NCI-H524 treated with DMSO at 0.1 percent for 48 hours (cell line): ENCODE data around the gene LDB3.

ENCODE experiments used
- DNase-seq: peaks from one replicate; lab custom pipeline; 2025; lab: John Stamatoyannopoulos, UW

LDB3 gene

DNA sequence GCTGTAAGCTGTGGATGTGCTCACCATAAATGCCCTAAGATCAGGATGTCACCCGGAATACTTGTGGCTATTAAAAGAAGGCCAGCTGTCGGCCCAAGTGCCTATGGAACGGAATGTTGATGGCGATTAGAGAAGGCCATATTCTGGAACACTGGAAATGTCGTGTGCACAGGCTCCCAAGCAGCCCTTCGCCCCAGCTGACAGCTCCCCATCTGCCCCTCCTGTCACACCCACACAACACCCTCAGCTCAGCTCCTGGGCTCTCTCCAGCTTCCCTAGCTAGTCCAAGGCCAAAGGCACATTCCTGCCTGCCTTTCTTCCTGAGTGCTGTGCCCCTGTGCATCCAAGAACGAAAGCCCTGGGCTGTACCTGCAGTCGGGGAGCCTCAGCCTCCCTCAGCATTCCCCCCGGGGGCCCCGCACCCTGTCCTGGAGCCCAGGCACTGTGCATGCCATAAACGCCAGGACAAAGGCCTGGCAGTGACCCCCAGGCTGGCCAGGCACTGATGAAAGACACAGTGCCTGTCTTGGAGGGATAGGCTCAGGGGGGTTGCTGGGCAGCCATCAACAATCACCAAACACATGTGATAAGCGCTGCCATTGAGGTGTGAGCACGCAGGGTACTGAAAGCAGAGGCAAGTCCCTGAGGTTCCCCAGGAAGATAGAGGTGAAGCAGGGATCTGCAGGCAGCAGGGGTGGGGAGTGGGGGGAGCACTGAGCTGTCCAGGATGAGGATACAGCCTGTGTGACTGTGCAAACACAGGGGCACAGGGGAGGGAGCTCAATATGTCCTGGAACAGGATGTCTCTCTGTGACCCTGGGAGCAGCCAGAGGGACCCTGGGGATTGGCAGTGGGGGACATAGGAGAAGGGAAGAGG, 3.7 kb upstream of the LDB3 start:
- no peak for DNase-seq

DNA sequence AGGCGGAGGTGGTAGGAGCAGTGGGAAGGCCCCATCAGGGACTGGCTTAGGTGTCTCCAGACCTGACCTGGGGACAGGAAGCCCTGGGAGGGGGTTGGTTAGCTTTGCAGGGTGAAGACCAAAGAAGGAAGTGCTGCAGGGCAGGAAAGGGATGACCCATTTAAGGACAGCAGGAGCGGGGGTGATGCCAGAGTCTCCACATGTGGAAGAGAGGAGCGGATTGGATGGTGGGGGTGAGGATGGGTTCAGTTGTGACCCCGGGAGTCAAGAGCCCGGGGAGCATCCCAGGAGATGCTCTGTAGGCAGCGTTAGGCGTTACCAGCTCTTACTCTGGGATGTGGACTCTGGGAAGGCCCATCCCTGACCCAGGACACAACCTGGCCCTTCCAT, 3.1 kb upstream of the LDB3 start:
- DNase-seq = no peak

DNA sequence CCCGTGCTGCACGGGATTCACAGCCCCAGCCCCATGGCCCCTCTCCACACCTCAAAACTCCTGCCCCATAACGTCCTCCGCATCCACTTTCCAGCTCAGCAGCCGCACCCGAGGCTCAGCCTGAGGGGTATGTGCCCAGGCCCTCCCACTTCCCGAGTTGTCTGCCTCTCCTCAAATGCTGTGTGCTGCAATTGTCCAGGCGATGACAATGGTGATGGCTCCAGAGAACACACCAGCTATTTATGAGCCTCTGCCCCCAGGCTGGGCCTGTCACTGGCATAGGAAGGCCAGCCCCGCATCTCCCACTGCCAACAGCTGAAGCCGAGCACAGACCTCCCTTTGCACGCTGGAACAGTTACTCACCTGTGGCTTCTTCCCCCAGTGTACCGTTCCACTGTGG, 2.4 kb upstream of the LDB3 start:
- DNase-seq = no peak

DNA sequence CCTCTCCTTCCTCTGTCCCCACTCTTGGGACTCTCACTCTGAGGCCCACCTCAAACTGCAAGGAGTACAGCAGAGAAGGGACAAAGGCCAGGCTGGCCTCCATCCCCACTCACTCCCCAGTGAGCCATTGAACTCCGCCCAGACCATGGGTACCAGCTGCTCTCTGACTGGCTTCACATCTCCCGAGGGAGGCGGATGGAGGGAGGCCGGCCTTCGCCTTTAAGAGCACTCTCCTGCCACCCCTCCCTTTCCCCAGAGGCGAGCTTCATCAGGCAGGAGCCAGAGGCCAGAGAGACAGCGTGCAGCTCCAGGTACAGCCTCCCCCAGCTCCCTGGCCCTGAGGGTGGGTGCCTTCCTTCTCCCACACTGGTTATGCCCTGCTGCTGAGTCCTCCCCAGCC, 1.8 kb upstream of the LDB3 start:
- peak; percentile 2 for DNase-seq

DNA sequence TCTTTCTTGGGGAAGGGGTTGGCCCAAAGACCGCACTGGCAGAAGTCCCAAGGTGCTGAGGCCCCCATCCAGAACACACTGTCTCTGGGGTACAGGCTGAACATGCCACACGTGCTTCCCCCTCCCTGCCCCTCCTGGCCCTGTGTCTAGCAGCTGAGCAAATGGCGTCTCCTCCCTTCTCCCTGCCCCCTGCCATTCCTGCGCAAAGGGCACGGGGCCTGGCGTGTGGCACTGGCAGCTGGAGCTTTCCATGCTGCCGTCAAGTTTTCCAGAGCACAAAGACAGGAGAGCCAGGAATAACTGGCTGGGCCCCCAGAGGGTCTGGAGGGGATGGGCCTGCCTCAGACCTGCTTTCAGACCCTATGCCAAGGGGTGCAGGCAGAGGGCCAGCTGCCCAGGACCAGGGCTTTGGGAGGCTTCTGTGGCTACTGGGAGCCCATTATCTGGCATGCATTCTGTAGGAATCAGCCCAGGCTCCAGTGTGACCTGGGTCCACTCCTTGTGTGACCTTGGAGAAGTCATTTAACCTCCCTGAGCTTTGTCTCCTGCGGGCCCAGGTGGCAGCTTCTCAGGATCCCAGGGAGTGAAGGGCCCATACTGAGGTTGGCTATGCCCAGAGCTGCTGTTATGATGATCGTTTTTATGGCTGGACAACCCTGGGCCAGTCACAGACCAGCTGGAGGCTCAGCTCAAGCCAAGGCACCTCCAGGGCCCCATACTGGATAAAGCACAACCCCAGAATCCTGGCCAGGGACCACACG, 710 bp upstream of the LDB3 start:
- no peak for DNase-seq

DNA sequence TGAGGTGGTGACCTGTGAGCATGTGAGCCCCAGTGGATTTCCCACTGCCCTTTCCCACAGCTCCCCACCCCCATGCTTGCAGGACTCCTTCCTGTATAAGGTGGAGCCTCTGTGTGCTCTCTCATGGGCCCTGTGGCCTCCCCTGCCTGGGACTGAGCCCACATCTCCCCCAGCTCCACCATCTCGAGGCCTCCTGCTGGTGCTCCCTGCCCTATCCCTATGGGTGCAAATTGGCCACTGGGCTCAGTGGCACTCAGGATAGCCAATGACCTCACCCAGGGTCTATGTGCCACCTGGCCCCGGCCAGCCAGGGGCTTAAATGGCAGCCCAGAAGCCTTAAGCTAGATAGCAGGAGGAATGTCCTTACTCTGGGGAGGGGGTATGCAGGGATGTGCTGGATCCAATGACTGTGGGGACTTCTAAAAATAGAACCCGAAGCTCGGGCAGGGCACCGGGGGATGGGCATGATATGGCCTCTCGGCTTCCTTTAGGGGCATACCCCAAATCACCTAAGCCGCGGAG, 2.0 kb downstream of the LDB3 start:
- no peak for DNase-seq

DNA sequence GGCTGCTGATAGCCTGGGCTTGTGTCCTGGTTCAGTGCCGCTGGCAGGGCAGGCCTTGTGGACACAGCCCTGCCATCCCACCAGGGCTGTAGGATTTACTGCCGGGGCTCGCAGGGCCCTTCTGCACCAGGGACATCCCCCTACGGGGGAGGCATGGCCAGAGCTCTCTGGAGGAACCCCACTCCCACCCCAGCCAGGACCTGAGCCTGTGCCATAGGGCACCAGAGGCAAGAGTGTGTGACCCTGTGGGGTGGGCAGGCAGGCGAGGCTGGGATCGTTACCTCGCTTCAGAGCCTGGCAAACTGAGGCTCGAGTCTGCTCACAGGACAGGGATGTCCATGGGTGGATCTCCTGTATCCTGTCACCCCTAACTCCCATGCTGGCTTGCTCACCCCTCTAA, 2.6 kb downstream of the LDB3 start:
- DNase-seq = no peak

DNA sequence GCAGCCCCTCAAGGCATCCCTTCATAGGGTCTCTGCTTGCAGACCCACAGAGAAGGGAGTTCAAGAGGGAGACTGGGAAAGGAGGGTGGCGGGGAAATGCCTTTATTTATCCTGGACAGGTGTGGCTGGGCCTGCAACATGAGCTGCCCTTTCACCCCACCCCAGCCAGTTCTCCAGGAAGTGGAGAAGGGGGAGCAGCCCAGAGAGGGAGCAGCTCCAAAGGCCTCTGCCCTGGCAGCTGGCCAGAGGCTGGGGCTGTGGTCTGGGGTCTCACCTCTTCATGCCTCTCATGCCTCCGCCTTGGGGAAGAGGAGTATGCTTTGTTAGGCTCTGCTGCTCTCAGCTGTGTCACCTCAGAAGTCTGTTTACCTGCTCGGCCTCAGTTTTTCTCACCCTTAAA, 3.1 kb downstream of the LDB3 start:
- no peak for DNase-seq

DNA sequence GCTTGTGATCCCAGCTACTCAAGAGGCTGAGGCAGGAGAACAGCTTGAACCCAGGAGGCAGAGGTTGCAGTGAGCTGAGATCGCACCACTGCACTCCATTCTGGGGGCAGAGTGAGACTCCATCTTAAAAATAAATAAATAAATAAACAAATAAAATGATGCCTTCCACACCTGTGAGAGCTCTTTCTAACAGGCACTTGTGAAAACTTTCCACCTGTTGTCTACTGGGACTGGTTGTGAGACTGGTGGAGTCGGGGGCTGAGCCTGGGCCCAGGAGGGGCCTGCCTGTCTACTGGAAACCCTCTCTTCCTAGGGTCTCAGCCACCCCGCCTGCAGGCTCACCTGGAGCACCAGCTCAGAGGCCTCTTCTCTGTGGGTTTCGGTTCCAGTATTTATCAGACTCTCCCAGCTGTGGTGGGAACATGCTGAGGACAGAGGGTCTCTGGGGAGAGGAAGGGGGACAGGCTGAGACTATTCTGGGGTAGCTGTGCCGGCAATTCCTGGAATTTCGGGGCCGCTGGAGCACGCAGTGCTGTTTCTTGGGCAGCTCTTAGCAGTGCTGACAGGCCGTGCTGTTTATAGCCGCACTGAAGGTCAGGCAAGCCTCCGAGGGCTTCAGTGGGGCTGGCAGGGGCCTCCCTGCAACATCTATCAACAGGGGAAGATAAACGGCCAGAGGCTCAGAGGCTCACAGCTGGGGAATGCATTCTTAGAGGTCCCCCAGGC, 3.8 kb downstream of the LDB3 start:
- DNase-seq = no peak

DNA sequence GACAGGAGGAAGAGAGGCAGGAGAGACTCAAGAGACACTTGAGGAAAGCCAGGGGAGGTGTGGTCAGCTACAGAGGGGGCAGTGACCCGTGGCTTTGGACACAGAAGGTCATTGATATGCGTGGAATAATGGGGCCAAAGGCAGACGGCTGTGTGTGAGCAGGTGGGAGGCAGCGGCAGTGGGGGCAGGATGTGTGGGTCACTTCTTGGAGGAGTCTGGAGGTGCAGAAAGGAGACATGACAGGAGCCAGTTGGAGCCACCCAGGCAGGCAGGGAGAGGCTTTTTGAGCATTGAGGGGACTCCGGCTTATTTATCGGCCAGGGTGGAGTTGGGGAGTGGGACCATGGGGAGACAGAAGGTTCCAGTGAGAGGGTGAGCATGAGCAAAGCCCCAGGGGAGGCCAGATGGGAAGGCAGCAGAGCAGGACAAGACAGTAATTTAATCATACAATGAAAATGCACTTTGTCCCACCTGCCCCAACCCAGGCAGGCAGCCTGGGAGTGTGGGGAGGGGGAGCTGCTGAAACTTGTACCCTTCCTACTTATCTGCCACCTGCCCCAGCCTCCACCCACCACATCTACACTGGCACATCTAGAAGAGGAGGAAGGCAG, 5.0 kb downstream of the LDB3 start:
- DNase-seq = peak; percentile 72

DNA sequence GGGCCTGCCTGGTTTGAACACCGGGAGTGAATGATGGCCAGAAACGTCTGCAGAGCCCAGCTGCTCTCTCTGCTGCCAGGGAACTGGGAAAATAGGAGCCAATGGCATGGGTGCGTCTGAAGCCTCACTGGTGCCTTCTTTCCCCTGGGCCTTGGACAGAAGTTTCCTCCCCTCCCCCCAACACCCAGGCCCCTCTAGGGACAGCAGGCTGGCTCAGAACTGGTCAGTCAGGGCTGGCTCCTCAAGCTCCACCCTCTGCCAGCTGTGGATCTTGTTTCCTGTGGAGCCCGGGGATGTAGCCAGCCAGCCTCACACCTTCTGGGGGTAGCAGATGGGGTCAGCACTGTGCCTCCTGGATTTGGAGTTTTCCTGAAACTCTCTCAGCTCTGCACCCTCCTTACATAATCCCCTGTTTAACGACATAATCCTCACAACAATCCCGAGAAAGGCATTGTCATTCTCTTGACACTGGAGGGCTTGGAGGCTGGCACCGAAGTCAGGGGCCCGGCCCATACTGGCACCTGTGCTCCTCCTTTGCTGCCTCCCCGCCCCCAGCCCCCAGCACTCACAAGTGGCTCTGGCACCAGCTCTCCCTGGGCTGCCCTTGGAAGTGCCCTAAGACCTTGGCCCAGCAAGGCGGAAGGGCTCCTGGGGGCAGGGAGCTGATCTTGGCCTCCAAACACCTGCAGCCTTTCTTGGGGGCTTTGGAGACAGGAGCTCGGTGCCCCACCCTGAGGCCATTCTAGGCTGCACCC, 5.7 kb downstream of the LDB3 start:
- DNase-seq = peak; percentile 72

DNA sequence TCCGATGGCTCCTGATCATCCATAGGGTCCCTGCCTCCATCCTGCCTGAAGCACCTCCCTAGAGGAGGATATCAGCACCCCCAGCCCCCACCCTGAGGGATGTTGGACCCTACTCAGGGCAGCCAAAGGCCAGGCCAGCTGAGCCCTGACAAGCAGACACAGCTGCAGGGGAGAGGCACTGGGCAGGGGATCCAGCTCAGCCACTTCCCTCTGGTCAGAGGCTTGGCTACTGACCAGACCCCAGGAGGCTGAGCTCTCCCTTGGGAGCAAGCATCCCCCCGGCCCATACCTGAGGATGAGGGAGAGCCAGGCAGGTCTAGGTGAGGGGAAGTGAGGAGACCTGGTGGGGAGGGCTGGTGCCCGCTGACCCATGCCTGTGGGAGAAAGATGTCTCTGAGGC, 6.6 kb downstream of the LDB3 start:
- no peak for DNase-seq

DNA sequence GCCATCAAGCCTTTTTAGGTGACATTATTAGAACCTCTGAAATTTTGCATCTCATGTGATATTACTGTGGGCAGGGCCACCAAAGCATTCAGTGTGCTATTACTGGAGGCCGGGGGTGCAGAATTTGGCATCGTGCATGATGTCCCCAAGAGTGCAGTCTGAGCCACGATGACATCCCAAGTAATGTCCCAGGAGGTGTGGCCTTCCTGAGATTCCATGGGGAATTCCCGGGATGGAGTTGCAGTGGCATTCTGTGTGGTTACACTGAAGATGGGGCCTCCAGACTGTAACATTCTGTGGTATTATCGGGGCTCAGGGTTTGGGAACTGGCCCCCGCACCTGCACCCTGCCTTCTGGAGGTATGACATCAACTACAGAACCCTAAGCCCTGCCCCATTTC, 9.1 kb downstream of the LDB3 start:
- no peak for DNase-seq

DNA sequence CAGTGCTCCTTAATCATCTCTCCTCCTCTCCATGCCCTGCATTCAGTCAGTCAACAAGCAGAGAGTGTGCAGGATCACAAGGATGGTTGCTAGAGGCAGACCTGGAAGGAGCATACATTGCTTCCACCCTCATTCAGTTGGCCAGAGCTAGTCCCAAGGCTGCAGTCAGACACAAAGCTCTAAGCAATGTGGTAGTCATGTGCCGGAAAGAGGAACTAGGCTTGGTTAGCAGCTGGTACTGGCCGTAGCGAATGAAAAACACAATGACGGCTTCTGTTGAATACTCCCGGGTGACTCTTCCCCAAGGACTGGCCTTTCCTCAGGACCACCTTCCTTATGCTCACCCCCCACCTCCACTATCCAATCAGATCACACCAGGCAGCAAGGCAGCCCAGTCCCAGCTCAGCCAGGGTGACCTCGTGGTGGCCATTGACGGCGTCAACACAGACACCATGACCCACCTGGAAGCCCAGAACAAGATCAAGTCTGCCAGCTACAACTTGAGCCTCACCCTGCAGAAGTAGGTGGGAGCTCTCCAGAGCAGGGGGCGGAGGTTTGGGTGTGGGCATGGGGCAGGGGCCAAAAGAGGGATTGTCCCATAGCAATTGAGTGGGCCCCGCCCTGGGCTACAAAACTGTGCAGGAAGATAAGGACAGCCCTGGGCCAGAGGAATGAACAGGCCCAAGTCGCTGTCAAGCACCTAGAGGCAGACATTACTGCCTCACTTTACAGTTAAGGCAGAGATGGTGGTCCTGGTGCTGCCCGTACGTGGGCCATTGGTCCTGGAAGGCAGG, 10.9 kb downstream of the LDB3 start:
- DNase-seq = no peak

DNA sequence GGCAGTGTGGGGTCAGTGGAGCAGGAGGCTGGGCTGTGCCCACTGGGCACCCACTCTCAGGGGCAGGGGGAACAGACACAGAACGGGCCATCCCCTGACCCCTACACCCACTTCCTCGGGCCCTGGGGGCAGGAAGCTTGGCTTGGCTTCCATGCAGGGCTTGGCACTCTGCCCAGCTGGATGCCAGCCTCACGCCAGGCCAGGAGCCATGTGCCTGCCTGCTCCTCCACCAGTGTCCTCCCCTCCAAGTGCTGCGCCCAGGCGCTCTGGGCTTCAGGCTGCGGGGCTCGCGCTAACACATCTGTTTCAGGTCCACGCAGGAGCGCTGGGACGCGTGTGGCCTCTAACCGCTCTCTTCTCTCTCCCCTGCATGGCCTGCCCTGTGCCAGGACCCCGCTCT, 12.7 kb downstream of the LDB3 start:
- no peak for DNase-seq

DNA sequence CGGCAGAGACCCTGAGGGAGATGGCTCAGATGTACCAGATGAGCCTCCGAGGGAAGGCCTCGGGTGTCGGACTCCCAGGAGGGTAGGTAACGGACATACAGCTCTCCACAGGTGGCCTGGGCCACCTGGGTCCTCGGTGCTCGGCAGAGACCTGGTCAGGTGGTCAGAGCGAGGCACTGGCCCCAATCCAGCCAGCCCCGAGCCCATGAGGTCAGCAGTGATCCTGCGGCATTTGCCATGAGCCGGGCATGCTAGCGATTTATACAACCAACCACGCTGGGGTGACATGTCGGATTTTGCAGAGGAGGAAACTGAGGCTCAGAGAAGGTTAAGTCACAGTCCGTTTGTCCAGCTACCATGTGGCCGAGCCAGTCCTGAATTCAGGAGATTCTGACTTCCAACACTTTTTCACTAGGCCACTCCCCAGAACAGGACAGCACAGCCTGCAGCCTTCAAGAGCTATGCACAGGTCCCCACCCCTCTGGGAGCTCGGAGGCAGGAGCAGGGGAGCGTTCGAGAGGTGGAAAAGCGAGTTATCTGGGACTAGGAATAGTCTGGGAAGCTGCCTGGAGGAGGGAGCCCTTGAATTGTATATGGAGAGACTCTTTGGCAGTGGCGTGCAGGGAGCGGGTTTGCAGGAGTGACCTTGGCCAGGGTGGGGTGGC, 13.5 kb downstream of the LDB3 start:
- DNase-seq = no peak

DNA sequence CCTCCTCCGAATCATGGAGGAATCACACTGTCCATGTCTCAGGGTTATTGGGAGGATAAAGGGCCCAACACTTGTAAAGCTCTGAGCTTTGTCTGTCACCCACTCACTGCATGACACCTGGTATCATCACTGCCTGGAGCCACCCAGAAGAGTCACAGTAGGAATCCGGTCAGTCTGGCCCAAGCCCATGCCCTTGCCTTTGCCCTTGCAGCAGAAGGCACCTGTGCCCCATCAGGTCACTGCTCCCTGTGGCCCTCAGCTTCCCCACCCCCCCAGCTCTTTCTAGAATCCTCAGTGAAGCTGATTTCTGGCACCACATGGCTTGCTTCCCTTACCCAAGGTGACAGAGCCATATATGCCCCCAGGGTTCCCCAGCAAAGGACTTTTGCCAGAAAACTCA, 14.4 kb downstream of the LDB3 start:
- DNase-seq = no peak

DNA sequence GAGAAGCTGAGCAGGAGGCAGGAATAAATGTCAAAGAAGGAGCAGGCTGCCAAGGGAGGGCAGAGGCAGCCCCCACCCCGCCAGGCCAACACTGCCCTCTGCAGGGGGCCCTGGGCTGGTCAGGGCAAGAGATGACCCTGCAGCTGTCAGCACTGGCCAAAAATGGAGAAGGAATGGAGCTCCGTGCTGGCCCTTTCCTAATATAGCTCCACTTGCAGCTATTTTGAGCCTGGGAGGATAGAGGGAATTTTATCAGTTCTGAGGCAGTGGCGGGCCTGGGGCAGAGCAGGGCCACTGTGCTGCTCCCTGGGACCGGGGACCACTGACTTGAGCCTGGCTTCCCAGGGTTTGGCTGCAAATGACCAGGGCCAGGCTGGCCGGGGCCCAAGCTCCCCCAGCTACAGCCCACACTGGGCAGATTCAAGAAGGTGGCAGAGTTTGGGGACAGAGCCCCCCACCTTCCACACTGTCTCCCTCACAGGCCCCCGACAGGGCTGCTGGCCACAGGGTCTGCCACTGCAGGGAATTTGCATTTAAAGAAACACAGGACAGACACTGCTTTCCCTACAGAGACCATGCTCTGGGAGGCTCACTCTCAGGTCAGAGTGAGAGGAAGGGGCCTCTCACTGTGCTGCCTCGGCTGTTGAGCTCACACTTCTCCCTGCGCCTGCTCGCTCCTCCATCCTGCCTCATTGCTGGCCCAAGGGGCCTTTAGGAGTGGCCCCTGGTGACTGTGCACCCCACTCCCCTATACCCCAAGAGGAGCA, 16.2 kb downstream of the LDB3 start:
- no peak for DNase-seq

DNA sequence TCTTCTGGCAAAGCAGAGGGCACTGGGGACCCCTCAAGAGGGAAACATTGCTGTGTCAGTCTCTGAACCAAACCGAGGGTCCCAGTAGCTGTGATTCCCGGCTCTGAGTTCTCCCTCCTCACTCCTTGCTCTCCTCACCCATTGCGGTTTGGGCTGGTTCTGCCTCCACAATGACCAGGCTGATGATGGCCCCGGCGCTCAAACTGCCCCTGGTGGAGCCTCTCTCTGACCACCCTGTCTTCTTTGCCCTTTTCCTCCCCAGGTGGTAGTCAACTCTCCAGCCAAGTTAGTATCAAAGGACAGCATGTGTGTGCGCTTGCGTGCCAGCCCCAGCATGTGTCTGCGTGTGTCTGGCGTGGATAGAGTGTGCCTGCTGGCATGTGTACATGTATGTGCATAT, 17.1 kb downstream of the LDB3 start:
- DNase-seq = no peak
